Umbilical cord (tissue), 2 donors: ENCODE results near the gene CHID1. TPM values are rescaled to one million over a fixed set of nuclear protein-coding genes. Genes with fewer than 3 reads are reported as not detected.

Experiments
- DNase-seq: peaks from one replicate; pipeline ENCODE4 v3.0.0-alpha.2; 2015; ENCODE audit warnings: low spot score
- total RNA-seq: library from RNA; depleted of rRNA; stranded (reverse); fragments of >200 nt; gene quantifications from one replicate; pipeline ENCODE4 v1.2.3, GENCODE V29; 2014; ENCODE audit warnings: low replicate concordance; ENCODE audit not compliant: insufficient read depth

CHID1 gene
- total RNA-seq, 1 donor from 2014 or later = 69.6 TPM

- no peak for DNase-seq
Measured at GRCh38 chr11:933142-933851, 22.7 kb upstream of the CHID1 start.

GRCh38 chr11:932435-932834 is 21.8 kb upstream of the CHID1 start:
- no peak for DNase-seq

GRCh38 chr11:931385-931784 is 20.8 kb upstream of the CHID1 start:
- no peak for DNase-seq

- DNase-seq = no peak
Measured at GRCh38 chr11:929405-929804, 18.8 kb upstream of the CHID1 start.

- no peak for DNase-seq
Measured at GRCh38 chr11:928786-929185, 18.2 kb upstream of the CHID1 start.

- DNase-seq = no peak
Measured at GRCh38 chr11:927871-928270, 17.3 kb upstream of the CHID1 start.

- DNase-seq = peak; percentile 61
Measured at GRCh38 chr11:926341-926916, 15.8 kb upstream of the CHID1 start.

- DNase-seq = peak; percentile 89
Measured at GRCh38 chr11:925496-926301, 15.1 kb upstream of the CHID1 start, which contains the start of gene AP2A2. TSS of gene AP2A2 (plus strand) at chr11:925870. CDS start at chr11:926022, 152 bp downstream.

- DNase-seq = no peak
Measured at GRCh38 chr11:925158-925495, 14.5 kb upstream of the CHID1 start.

- no peak for DNase-seq
Measured at GRCh38 chr11:924406-925157, 14.0 kb upstream of the CHID1 start.

GRCh38 chr11:923691-924405 is 13.2 kb upstream of the CHID1 start:
- no peak for DNase-seq

GRCh38 chr11:921921-922678 is 11.5 kb upstream of the CHID1 start:
- no peak for DNase-seq

- no peak for DNase-seq
Measured at GRCh38 chr11:917426-917825, 6.8 kb upstream of the CHID1 start.

- DNase-seq = peak; percentile 50
Measured at GRCh38 chr11:914747-915501, 4.3 kb upstream of the CHID1 start.

GRCh38 chr11:914204-914603 is 3.6 kb upstream of the CHID1 start:
- DNase-seq = no peak

- DNase-seq = no peak
Measured at GRCh38 chr11:913043-913442, 2.4 kb upstream of the CHID1 start.

GRCh38 chr11:912266-912665 is 1.7 kb upstream of the CHID1 start:
- DNase-seq = no peak

- DNase-seq = no peak
Measured at GRCh38 chr11:911890-912219, 1.2 kb upstream of the CHID1 start.

GRCh38 chr11:911031-911889 is 650 bp upstream of the CHID1 start:
- DNase-seq = peak; percentile 35
